ENCODE measurements around the gene RNASE12. TPM values are rescaled to one million over a fixed set of nuclear protein-coding genes. Genes with fewer than 3 reads are reported as not detected.

The RNASE12 gene
- total RNA-seq, 1 experiment from 2014 or later: not detected

GRCh38 chr14:20627346-20628027, 36.3 kb upstream of the RNASE12 start:
- H3K27ac ChIP-seq (ENCODE audit: low read depth, low read length): no peak overlapping the region
- no peak overlapping the region for H3K4me2 ChIP-seq (ENCODE audit: low read length)
- H3K9me3 ChIP-seq (ENCODE audit: control insufficient read depth in 1 of 2, insufficient read depth in 1 of 2, low read depth in 1 of 2, low read length in 2 of 2): no peaks in the 10 kb centered on the region
- BruUV-seq (replicated peaks): no TSS peak
- no peaks in the 10 kb centered on the region for H3K36me3 ChIP-seq (ENCODE audit: control insufficient read depth in 1 of 2, insufficient read depth in 2 of 2, low read length in 2 of 2)
- CTCF ChIA-PET: interaction anchor here (1.7 kb wide), 1 partner anchor 14 kb away, joined by 5 read pairs; no protein-coding TSS in a partner anchor
- no peak for DNase-seq (ENCODE audit: low read depth, low spot score)
- no peaks in the 10 kb centered on the region for H4K20me1 ChIP-seq (ENCODE audit: insufficient read depth)
- intact Hi-C loops (cut with micrococcal nuclease): no loop called here
- POLR2A ChIA-PET: no interaction called here
- no peak overlapping the region for H2AFZ ChIP-seq (ENCODE audit: low read depth, low read length, poor library complexity, severe bottlenecking)
- ATAC-seq: no peak
- no peaks in the 10 kb centered on the region; the same call in 1 of the 2 replicates for H3K27me3 ChIP-seq (ENCODE audit: insufficient read depth, low read length)
- peaks cover 9 to 42% of the 10 kb centered on the region in 2 experiments for H3K4me1 ChIP-seq (ENCODE audit: control insufficient read depth in 1 of 2, insufficient read depth in 2 of 2, low read length in 2 of 2)
- RAD21 ChIA-PET (ENCODE audit: low non-redundant PET in 1 of 2, low total read pairs in 2 of 2, uncharacterized antibody in 2 of 2, unreplicated experiment in 2 of 2): no interaction called here
- no peaks in the 10 kb centered on the region for H3K79me2 ChIP-seq (ENCODE audit: insufficient read depth, low read length)
- no peak overlapping the region for H3K4me3 ChIP-seq (replicated peaks in 1 of 2; ENCODE audit: low read depth in 1 of 2, low read length in 2 of 2)
- no peak for TF ChIP-seq YY1 (IDR thresholded peaks at IDR 0.05; ENCODE audit: extremely low read depth, insufficient replicate concordance, low read depth, low read length)
- H3K9ac ChIP-seq (ENCODE audit: low read length): no peak overlapping the region
- H3K9me2 ChIP-seq (ENCODE audit: insufficient read depth): no peaks in the 10 kb centered on the region

DNA sequence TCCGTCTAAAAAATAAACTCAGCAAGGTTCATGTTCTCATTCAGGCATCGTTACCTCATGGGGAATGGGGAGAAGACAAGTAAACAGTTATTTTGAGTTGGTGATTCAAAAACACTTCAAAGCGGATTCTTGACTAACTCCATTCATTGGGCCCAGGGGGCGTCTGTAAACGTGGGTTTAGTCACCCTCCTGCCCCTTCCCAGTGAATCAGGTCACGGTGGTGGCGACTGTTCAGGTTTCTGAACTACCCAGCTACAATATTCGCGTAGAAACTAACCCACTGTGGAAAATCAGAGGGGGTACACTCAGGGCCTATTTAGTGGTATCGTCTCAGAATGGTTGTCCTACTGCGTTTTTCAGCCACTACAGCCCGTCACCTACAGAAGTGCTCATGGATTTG, 35.1 kb upstream of the RNASE12 start:
- H3K4me2 ChIP-seq (ENCODE audit: low read length): no peak overlapping the region
- peaks cover 9 to 31% of the 10 kb centered on the region in 2 experiments for H3K4me1 ChIP-seq (ENCODE audit: control insufficient read depth in 1 of 2, insufficient read depth in 2 of 2, low read length in 2 of 2)
- H3K27ac ChIP-seq (ENCODE audit: low read depth, low read length): no peak overlapping the region
- H3K27me3 ChIP-seq (ENCODE audit: insufficient read depth, low read length): no peaks in the 10 kb centered on the region; the same call in 1 of the 2 replicates
- intact Hi-C loops (cut with micrococcal nuclease): no loop called here
- no peaks in the 10 kb centered on the region for H4K20me1 ChIP-seq (ENCODE audit: insufficient read depth)
- no peaks in the 10 kb centered on the region for H3K79me2 ChIP-seq (ENCODE audit: insufficient read depth, low read length)
- H3K36me3 ChIP-seq (ENCODE audit: control insufficient read depth in 1 of 2, insufficient read depth in 2 of 2, low read length in 2 of 2): no peaks in the 10 kb centered on the region
- H2AFZ ChIP-seq (ENCODE audit: low read depth, low read length, poor library complexity, severe bottlenecking): no peak overlapping the region
- TF ChIP-seq SRF (IDR thresholded peaks at IDR 0.05; ENCODE audit: low read depth) (no peak), POLR2A (IDR thresholded peaks at IDR 0.05; ENCODE audit: borderline replicate concordance, extremely low read depth, insufficient read depth, insufficient read length) (no peak), ELF1 (IDR thresholded peaks at IDR 0.05; ENCODE audit: borderline replicate concordance, low read depth) (no peak)
- ChIA-PET CTCF (no interaction called here), RAD21 (ENCODE audit: low non-redundant PET in 1 of 2, low total read pairs in 2 of 2, uncharacterized antibody in 2 of 2, unreplicated experiment in 2 of 2) (no interaction called here), POLR2A (interaction anchor here (0.6 kb wide), 1 partner anchor 24 kb away, joined by 3 read pairs; no protein-coding TSS in a partner anchor)
- ATAC-seq (no peak), DNase-seq (ENCODE audit: low read depth, low spot score) (no peak)
- H3K9me3 ChIP-seq (ENCODE audit: control insufficient read depth in 1 of 2, insufficient read depth in 1 of 2, low read depth in 1 of 2, low read length in 2 of 2): no peaks in the 10 kb centered on the region
- BruUV-seq (replicated peaks): no TSS peak
- H3K9ac ChIP-seq (ENCODE audit: low read length): no peak overlapping the region
- H3K4me3 ChIP-seq (replicated peaks in 1 of 2; ENCODE audit: low read depth in 1 of 2, low read length in 2 of 2): no peak overlapping the region
- no peaks in the 10 kb centered on the region for H3K9me2 ChIP-seq (ENCODE audit: insufficient read depth)

Measured in HCT116 (cell line).